Lower lobe of right lung (tissue), 2 donors: Measurements from ENCODE around the gene EPB41L3. TPM values are rescaled to one million over a fixed set of nuclear protein-coding genes. Genes with fewer than 3 reads are reported as not detected.

Source experiments
- ATAC-seq, 2 donors: fragments of 200-7000 bp; cut with Tn5 transposase; one replicate each; pipeline ENCODE4 v1.9.1; 2020 to 2022; ENCODE audit warnings: mild to moderate bottlenecking in 2 of 2, moderate library complexity in 2 of 2
- DNase-seq: peaks from one replicate; pipeline ENCODE4 v3.0.0-alpha.2; 2020
- H3K27ac ChIP-seq: fragments of 200-600 bp; one replicate; pipeline ENCODE4 v1.8.0; 2022
- H3K27me3 ChIP-seq: fragments of 200-600 bp; one replicate; pipeline ENCODE4 v1.8.0; 2022; ENCODE audit warnings: low read depth
- H3K36me3 ChIP-seq: fragments of 200-600 bp; one replicate; pipeline ENCODE4 v1.8.0; 2022; ENCODE audit warnings: mild to moderate bottlenecking
- H3K4me1 ChIP-seq: fragments of 200-600 bp; one replicate; pipeline ENCODE4 v1.8.0; 2022
- H3K4me3 ChIP-seq: fragments of 200-600 bp; one replicate; pipeline ENCODE4 v1.8.0; 2022; ENCODE audit warnings: mild to moderate bottlenecking
- H3K9me3 ChIP-seq: fragments of 200-600 bp; one replicate; pipeline ENCODE4 v1.8.0; 2022
- CTCF ChIP-seq: fragments of 200-600 bp; IDR thresholded peaks from one replicate; pipeline ENCODE4 v1.8.0; 2022; ENCODE audit warnings: antibody characterized with exemption, mild to moderate bottlenecking
- intact Hi-C: fragments of 100-400 bp; cut with DNase I; formaldehyde crosslinking; loops from one replicate; pipeline ENCODE4 v1.11.0; 2022
- long read RNA-seq: library from polyadenylated mRNA; unstranded; transcript quantifications from one replicate; pipeline ENCODE4 v2.0.0, GENCODE V29; 2021
- total RNA-seq: library from RNA; stranded (reverse); fragmentation: NEBNext Ultra II Directional; extraction: Animal tissue kit (Norgen Biotek cat#: 25700); gene quantifications from one replicate; pipeline ENCODE4 v1.2.1, GENCODE V29; 2021
- donor health status: DM: no; HTN: yes; CAD: no; lungs with severe emphysema.

The EPB41L3 gene
- total RNA-seq, result 72.5 TPM
- long read RNA-seq, transcript EPB41L3-204 (20 exons, 3,370 nt), result major isoform, 21 of 63 reads
- long read RNA-seq, partial matches to known transcripts, result 14 of 63 reads
- long read RNA-seq, other reads (novel, unspliced or antisense), result 28 of 63 reads

GRCh38 chr18:5543773-5544389 is at the start of gene EPB41L3:
Gene EPB41L3, minus strand, starts transcription at chr18:5543997. Its CDS starts 54,814 bp downstream, at chr18:5489183.
- DNase-seq (peak; percentile 69), ATAC-seq (peak; percentile 80 to 88)
- Histone ChIP-seq H3K36me3 (no peaks in the 10 kb centered on the region), H3K4me3 (peak within 1 kb of the TSS; percentile 59), H3K27me3 (peaks cover 11% of the 10 kb centered on the region), H3K9me3 (no peaks in the 10 kb centered on the region), H3K27ac (peak within 1 kb of the TSS; percentile 71), H3K4me1 (no peaks in the 10 kb centered on the region)
- intact Hi-C loops, result no loop called here
- TF ChIP-seq CTCF, result no peak

GRCh38 chr18:5588529-5588928 is 44.7 kb upstream of the EPB41L3 start:
- no peak for DNase-seq
- no peak overlapping the region for H3K27ac ChIP-seq
- no peaks in the 10 kb centered on the region for H3K27me3 ChIP-seq
- intact Hi-C loops, result no loop called here
- TF ChIP-seq CTCF, result no peak
- H3K4me3 ChIP-seq, result no peak overlapping the region
- no peaks in the 10 kb centered on the region for H3K9me3 ChIP-seq
- peaks cover 5% of the 10 kb centered on the region for H3K4me1 ChIP-seq
- no peaks in the 10 kb centered on the region for H3K36me3 ChIP-seq
- ATAC-seq, result no peak

GRCh38 chr18:5585653-5586052 is 41.9 kb upstream of the EPB41L3 start:
- DNase-seq (no peak), ATAC-seq (no peak)
- H3K36me3 ChIP-seq, result no peaks in the 10 kb centered on the region
- H3K27me3 ChIP-seq, result no peaks in the 10 kb centered on the region
- no peak overlapping the region for H3K27ac ChIP-seq
- TF ChIP-seq CTCF, result no peak
- H3K4me3 ChIP-seq, result no peak overlapping the region
- H3K4me1 ChIP-seq, result peaks cover 5% of the 10 kb centered on the region
- intact Hi-C loops, result no loop called here
- no peaks in the 10 kb centered on the region for H3K9me3 ChIP-seq

- H3K9me3 ChIP-seq, result no peaks in the 10 kb centered on the region
- TF ChIP-seq CTCF, result no peak
- ATAC-seq (no peak), DNase-seq (no peak)
- no peaks in the 10 kb centered on the region for H3K27me3 ChIP-seq
- no peaks in the 10 kb centered on the region for H3K36me3 ChIP-seq
- no peak overlapping the region for H3K27ac ChIP-seq
- H3K4me3 ChIP-seq, result no peak overlapping the region
- intact Hi-C loops, result no loop called here
- peaks cover 5% of the 10 kb centered on the region for H3K4me1 ChIP-seq
Observed at GRCh38 chr18:5584746-5585417, 41.1 kb upstream of the EPB41L3 start.

GRCh38 chr18:5582849-5583681 is 39.3 kb upstream of the EPB41L3 start:
- peaks cover 5% of the 10 kb centered on the region for H3K4me1 ChIP-seq
- intact Hi-C loops, result no loop called here
- DNase-seq (no peak), ATAC-seq (peak; percentile 73 to 87)
- no peak overlapping the region for H3K4me3 ChIP-seq
- no peak overlapping the region for H3K27ac ChIP-seq
- no peaks in the 10 kb centered on the region for H3K36me3 ChIP-seq
- H3K9me3 ChIP-seq, result no peaks in the 10 kb centered on the region
- H3K27me3 ChIP-seq, result no peaks in the 10 kb centered on the region
- no peak for TF ChIP-seq CTCF
